Measurements from ENCODE around the gene RBM42. TPM values are rescaled to one million over a fixed set of nuclear protein-coding genes. Genes with fewer than 3 reads are reported as not detected.
A peak's percentile ranks its signal among the peaks of the same experiment; 100 is the strongest.

Gene RBM42
- polyA plus RNA-seq, 2 of the 4 experiments (the other 2 are of a cell fraction) = 80.4 to 128 TPM

- no peak for TF ChIP-seq ZNF302 (CRISPR knock-in tag; IDR thresholded peaks at IDR 0.05)
- no peak for TF ChIP-seq ATOH8 (CRISPR knock-in tag; IDR thresholded peaks at IDR 0.05; ENCODE audit: low read depth)
- no peak for TF ChIP-seq FOXS1 (CRISPR knock-in tag; IDR thresholded peaks at IDR 0.05)
- TF ChIP-seq KDM5A (IDR thresholded peaks at IDR 0.05) = no peak
- no peak for TF ChIP-seq ZSCAN20 (CRISPR knock-in tag; IDR thresholded peaks at IDR 0.05)
- TF ChIP-seq HEYL (CRISPR knock-in tag; IDR thresholded peaks at IDR 0.05) = no peak
- TF ChIP-seq ELK1 (IDR thresholded peaks at IDR 0.05; ENCODE audit: low read depth, low read length) = no peak
- no peak for TF ChIP-seq ESRRA (IDR thresholded peaks at IDR 0.05; ENCODE audit: borderline replicate concordance, low read length)
- no peak for TF ChIP-seq JUNB (IDR thresholded peaks at IDR 0.05)
- TF ChIP-seq RARB (CRISPR knock-in tag; IDR thresholded peaks at IDR 0.05) = no peak
- TF ChIP-seq USF2 (IDR thresholded peaks at IDR 0.05) = peak; percentile 76
- TF ChIP-seq BHLHE40 (IDR thresholded peaks at IDR 0.05; ENCODE audit: low read depth, low read length) = no peak
- no peak for TF ChIP-seq FOSB (CRISPR knock-in tag; IDR thresholded peaks at IDR 0.05)
- no peak for TF ChIP-seq CHD2 (IDR thresholded peaks at IDR 0.05; ENCODE audit: low read length, partially characterized antibody)
- peak; percentile 58; the same call in 1 of the 2 replicates for TF ChIP-seq HOXB5 (CRISPR knock-in tag; IDR thresholded peaks at IDR 0.05)
- peak; percentile 80 for TF ChIP-seq MAX (IDR thresholded peaks at IDR 0.05)
- no peak for TF ChIP-seq SMC3 (IDR thresholded peaks at IDR 0.05)
- 0 out of 2 replicates have a peak, but pooled peaks have one; percentile 47 for TF ChIP-seq PHF8 (IDR thresholded peaks at IDR 0.05; ENCODE audit: borderline replicate concordance, low read depth)
- TF ChIP-seq RAD21 (conservative IDR thresholded peaks at IDR 0.05 in 1 of 2, IDR thresholded peaks at IDR 0.05 in 1 of 2) = no peak
- no peak for TF ChIP-seq NR3C1 (IDR thresholded peaks at IDR 0.05)
- no peak for TF ChIP-seq CTCF (IDR thresholded peaks at IDR 0.05)
- no peak for TF ChIP-seq TP53 (CRISPR knock-in tag; IDR thresholded peaks at IDR 0.05)
- TF ChIP-seq KDM1A (IDR thresholded peaks at IDR 0.05; ENCODE audit: low read depth) = no peak
- no peak for TF ChIP-seq MAFK (IDR thresholded peaks at IDR 0.05; ENCODE audit: partially characterized antibody)
Observed at GRCh38 chr19:35644206-35644986, 15.6 kb downstream of the RBM42 start (continued).

Measured in A549 (cell line).